Measurements from ENCODE around the gene DCAF10. TPM values are rescaled to one million over a fixed set of nuclear protein-coding genes. Genes with fewer than 3 reads are reported as not detected.
A peak's percentile ranks its signal among the peaks of the same experiment; 100 is the strongest.

Gene DCAF10
- total and polyA plus RNA-seq, 2 of the 13 experiments (the other 11 are each of a cell fraction or from before 2014, with no cell fraction given) = 9.2 to 20.3 TPM

DNA sequence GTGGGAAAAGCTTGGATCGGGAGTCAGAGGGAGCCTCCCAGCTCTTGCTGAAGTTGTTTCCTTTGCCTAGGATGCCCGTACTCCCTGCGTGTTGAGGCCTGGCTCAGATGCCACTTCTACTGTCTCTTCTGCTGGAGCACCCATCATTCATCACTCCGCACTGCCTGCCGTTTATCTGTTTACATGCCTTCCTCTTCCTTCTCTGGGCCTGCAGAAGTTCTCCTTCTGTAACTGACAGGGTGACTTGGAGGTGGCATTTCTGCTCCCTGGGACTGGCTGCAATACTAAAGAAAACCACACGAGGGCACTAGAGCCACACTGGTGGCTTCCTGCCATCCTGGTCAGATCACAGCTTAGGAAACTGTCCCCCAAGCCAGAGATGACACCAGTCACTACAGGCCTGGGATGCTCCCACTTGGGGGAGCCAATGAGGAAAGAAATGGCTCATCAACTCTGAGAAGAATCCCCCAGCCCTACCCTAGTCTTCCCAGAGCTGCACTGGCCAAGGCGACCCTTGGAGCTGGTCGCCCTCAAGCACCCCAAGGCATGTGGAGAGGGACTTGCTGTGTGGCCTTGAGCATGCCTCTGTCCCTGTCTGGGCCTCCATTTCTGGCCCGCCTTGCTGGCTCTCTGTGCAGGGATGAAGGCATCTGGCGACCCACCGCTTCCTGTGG lies 113.0 kb downstream of the DCAF10 start (continued):
- TF ChIP-seq, protein P1, sequence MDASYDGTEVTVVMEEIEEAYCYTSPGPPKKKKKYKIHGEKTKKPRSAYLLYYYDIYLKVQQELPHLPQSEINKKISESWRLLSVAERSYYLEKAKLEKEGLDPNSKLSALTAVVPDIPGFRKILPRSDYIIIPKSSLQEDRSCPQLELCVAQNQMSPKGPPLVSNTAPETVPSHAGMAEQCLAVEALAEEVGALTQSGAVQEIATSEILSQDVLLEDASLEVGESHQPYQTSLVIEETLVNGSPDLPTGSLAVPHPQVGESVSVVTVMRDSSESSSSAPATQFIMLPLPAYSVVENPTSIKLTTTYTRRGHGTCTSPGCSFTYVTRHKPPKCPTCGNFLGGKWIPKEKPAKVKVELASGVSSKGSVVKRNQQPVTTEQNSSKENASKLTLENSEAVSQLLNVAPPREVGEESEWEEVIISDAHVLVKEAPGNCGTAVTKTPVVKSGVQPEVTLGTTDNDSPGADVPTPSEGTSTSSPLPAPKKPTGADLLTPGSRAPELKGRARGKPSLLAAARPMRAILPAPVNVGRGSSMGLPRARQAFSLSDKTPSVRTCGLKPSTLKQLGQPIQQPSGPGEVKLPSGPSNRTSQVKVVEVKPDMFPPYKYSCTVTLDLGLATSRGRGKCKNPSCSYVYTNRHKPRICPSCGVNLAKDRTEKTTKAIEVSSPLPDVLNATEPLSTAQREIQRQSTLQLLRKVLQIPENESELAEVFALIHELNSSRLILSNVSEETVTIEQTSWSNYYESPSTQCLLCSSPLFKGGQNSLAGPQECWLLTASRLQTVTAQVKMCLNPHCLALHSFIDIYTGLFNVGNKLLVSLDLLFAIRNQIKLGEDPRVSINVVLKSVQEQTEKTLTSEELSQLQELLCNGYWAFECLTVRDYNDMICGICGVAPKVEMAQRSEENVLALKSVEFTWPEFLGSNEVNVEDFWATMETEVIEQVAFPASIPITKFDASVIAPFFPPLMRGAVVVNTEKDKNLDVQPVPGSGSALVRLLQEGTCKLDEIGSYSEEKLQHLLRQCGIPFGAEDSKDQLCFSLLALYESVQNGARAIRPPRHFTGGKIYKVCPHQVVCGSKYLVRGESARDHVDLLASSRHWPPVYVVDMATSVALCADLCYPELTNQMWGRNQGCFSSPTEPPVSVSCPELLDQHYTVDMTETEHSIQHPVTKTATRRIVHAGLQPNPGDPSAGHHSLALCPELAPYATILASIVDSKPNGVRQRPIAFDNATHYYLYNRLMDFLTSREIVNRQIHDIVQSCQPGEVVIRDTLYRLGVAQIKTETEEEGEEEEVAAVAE (CRISPR knock-in tag; IDR thresholded peaks at IDR 0.05; ENCODE audit: borderline replicate concordance) = peak; percentile 67; the same call in 1 of the 2 replicates
- TF ChIP-seq BORCS8-MEF2B (CRISPR knock-in tag; IDR thresholded peaks at IDR 0.05) (0 out of 2 replicates have a peak, but pooled peaks have one; percentile 63), SRF (IDR thresholded peaks at IDR 0.05; ENCODE audit: low read depth, low read length) (0 out of 2 replicates have a peak, but pooled peaks have one; percentile 20), MATR3 (CRISPR knock-in tag; IDR thresholded peaks at IDR 0.05) (no peak), MAZ (IDR thresholded peaks at IDR 0.05; ENCODE audit: borderline replicate concordance, low read depth, low read length) (no peak), MAZ (CRISPR knock-in tag; IDR thresholded peaks at IDR 0.05; ENCODE audit: low read depth) (peak; percentile 38; the same call in 1 of the 2 replicates), PAF1 (CRISPR knock-in tag; IDR thresholded peaks at IDR 0.05) (0 out of 2 replicates have a peak, but pooled peaks have one; percentile 67), RXRA (CRISPR knock-in tag; IDR thresholded peaks at IDR 0.05) (peak; percentile 16; the same call in 1 of the 2 replicates), SIN3A (IDR thresholded peaks at IDR 0.05; ENCODE audit: borderline replicate concordance, low read depth, low read length) (peak; percentile 32; the same call in 1 of the 2 replicates), ZNF501 (CRISPR knock-in tag; IDR thresholded peaks at IDR 0.05) (0 out of 2 replicates have a peak, but pooled peaks have one; percentile 41), SOX5 (CRISPR knock-in tag; IDR thresholded peaks at IDR 0.05; ENCODE audit: borderline replicate concordance) (0 out of 2 replicates have a peak, but pooled peaks have one; percentile 7), NFE2L1 (CRISPR knock-in tag; IDR thresholded peaks at IDR 0.05; ENCODE audit: borderline replicate concordance) (no peak), ZFP62 (CRISPR knock-in tag; IDR thresholded peaks at IDR 0.05) (no peak), MIXL1 (CRISPR knock-in tag; IDR thresholded peaks at IDR 0.05) (peak; percentile 24; the same call in 1 of the 2 replicates), SOX6 (IDR thresholded peaks at IDR 0.05) (no peak), SOX6 (CRISPR knock-in tag; IDR thresholded peaks at IDR 0.05) (peak; percentile 55; the same call in 1 of the 2 replicates), ZMYM3 (CRISPR knock-in tag; IDR thresholded peaks at IDR 0.05) (no peak), NFE2L2 (IDR thresholded peaks at IDR 0.05; ENCODE audit: low read length) (0 out of 2 replicates have a peak, but pooled peaks have one; percentile 4), ZNF768 (CRISPR knock-in tag; IDR thresholded peaks at IDR 0.05) (peak; percentile 97)
- TF ChIP-seq, protein P2, sequence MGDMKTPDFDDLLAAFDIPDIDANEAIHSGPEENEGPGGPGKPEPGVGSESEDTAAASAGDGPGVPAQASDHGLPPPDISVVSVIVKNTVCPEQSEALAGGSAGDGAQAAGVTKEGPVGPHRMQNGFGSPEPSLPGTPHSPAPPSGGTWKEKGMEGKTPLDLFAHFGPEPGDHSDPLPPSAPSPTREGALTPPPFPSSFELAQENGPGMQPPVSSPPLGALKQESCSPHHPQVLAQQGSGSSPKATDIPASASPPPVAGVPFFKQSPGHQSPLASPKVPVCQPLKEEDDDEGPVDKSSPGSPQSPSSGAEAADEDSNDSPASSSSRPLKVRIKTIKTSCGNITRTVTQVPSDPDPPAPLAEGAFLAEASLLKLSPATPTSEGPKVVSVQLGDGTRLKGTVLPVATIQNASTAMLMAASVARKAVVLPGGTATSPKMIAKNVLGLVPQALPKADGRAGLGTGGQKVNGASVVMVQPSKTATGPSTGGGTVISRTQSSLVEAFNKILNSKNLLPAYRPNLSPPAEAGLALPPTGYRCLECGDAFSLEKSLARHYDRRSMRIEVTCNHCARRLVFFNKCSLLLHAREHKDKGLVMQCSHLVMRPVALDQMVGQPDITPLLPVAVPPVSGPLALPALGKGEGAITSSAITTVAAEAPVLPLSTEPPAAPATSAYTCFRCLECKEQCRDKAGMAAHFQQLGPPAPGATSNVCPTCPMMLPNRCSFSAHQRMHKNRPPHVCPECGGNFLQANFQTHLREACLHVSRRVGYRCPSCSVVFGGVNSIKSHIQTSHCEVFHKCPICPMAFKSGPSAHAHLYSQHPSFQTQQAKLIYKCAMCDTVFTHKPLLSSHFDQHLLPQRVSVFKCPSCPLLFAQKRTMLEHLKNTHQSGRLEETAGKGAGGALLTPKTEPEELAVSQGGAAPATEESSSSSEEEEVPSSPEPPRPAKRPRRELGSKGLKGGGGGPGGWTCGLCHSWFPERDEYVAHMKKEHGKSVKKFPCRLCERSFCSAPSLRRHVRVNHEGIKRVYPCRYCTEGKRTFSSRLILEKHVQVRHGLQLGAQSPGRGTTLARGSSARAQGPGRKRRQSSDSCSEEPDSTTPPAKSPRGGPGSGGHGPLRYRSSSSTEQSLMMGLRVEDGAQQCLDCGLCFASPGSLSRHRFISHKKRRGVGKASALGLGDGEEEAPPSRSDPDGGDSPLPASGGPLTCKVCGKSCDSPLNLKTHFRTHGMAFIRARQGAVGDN (CRISPR knock-in tag; IDR thresholded peaks at IDR 0.05) = peak; percentile 57
- TF ChIP-seq, protein P3, sequence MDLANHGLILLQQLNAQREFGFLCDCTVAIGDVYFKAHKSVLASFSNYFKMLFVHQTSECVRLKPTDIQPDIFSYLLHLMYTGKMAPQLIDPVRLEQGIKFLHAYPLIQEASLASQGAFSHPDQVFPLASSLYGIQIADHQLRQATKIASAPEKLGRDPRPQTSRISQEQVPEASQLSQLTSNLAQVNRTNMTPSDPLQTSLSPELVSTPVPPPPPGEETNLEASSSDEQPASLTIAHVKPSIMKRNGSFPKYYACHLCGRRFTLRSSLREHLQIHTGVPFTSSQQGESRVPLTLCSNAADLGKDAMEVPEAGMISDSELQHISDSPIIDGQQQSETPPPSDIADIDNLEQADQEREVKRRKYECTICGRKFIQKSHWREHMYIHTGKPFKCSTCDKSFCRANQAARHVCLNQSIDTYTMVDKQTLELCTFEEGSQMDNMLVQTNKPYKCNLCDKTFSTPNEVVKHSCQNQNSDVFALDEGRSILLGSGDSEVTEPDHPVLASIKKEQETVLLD (CRISPR knock-in tag; IDR thresholded peaks at IDR 0.05; ENCODE audit: low read depth) = no peak

Data from HepG2 (cell line).